RKO (cell line): ENCODE results near the gene SP100.
A peak's percentile ranks its signal among the peaks of the same experiment; 100 is the strongest.
"Not testable (repeated sequence)": the region's sequence is repeated elsewhere in the genome, so short reads cannot be mapped to it uniquely, and the experiment has no call there.

Experiments used
- DNase-seq: peaks from one replicate; pipeline ENCODE4 v3.0.0-alpha.2; 2016; ENCODE audit warnings: low spot score

The SP100 gene

DNA sequence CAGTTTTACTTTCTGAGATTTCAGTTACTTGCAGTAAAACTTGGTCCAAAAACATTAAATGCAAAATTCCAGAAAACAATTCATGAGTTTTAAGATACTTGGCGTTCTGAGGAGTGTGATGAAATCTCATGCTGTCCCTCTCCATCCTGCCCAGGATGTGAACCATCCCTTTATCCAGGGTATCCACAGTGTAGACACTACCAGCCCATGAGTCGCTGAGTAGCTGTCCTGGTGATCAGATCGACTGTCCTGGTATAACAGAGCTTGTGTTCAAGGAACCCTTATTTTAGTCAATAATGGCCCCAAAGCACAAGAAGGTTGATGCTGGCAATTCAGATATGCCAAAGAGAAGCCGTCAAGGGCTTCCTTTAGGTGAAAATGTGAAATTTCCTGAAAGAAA, 3.2 kb downstream of the SP100 start:
- no peak for DNase-seq

DNA sequence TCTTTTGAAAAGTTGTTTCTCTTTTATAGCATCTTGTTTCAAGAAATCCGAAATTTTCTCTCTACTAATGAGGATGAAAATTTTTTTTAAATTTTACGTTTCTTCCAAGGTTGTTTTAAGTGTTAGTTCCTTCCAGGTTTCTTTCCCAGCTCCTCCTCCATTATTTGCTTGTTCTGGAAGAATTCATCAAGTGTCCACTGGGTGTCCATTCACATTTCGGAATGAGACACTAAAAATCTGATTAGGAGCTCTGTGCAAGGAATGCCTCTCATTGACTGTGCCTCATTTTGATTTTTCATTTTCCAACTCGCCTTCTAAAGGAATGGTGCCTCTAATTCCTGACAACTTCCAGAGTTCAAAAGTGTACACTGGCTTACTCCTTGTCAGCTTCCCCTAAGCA, 6.1 kb downstream of the SP100 start:
- DNase-seq = peak; percentile 32

DNA sequence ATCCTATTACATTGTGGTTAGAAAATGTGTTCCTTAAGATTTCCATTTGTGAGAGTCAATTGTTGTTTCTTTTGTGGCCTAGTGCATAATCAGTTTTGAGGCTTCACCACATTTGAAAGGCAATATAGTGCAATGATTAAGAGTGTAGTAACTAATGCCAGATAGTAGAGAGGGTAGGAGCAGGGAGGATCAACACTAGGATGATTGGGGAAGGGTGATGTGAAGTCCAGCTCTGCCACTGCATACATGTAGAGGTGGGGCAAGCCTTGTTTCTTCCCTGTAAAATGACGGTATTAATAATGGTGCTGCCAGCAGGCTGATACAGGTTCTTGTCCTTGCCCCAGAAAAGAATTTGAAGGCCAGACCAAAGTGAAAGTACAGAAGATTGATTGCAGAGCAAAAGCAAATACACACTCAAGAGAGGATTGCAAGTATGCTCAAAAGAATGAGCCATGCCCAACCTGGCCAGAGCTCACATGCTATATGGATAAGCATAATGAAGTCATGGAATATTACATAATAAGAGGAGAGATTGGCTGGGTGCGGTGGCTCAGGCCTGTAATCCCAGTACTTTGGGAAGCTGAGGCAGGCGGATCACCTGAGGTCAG, 8.0 kb downstream of the SP100 start:
- no peak for DNase-seq

DNA sequence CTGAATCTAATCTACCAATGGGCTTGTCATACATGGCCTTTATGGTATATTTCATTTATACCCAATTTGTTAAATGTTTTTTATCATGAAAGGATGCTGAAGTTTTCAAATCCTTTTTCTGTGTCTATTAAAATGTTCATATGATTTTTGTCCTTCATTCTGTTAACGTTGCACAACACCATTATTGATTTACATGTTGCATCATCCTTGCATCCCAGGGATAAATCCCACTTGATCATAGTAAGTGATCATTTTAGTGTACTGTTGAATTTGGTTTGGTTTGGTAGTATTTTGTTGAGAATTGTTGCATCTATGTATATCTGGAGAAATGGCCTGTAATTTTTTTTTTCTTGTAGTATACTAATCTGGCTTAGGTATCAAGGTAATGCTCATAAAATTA, 9.4 kb downstream of the SP100 start:
- DNase-seq = no peak

DNA sequence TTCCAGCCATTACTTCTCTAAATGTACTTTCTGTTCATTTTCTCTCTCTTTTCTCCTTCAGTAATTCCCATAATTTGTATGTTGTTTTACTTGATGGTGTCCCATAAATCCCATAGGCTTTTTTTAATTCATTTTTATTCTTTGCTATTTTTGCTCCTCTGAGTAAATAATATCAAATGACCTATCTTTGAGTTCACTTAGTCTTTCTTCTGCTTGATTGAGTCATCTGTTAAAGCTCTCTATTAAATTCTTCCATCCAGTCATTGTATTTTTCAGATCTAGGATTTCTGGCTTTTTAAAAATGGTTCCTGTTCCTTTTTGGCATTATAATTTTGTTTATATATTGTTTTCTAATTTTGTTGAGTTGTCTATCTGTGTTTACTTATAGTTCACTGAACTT, 13.5 kb downstream of the SP100 start:
- no peak for DNase-seq

DNA sequence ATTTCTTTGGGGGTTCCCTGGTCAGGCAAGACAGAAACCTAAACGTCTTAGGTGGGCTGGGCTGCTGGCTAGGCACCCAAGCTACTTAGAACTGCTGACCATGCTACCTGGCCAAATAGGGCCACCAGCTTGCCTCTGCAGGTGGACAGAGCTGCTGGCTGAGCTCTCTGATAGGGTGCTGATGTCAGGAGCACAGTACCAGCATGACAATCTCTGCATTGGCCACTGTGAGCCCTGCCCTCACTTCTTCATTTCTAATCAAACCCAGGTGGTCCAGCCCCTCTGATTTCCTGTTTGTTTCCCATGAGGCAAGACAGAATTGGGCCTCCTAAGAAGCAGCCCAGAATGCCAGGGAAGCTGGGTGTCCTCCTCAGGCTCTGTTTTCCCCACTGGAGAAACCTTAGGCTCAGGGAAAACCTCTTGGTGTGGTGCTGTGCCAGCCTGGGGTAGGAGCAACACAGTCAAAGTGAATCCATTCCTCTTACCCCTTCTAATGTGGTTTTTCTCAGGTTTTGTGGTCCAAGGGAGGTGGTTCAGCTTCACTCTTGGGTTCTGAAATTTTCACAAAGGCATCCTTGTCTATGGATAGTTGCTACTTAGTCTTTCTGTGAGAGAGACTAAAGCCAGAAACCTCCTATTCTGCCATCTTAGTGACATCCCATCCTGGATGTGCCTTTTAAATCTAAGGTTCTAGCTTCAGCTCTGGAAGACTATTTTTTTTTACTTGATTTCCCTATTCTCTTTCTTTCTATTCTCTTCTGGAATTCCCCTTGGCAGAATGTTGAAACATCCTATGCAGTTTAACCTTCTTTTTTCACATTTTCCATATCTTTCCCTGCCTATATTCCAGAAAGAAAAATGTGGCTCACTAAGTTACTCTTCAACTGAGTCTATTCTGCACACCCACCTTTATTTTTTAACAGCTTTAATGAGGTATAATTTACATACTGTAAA, 15.2 kb downstream of the SP100 start:
- DNase-seq = no peak

DNA sequence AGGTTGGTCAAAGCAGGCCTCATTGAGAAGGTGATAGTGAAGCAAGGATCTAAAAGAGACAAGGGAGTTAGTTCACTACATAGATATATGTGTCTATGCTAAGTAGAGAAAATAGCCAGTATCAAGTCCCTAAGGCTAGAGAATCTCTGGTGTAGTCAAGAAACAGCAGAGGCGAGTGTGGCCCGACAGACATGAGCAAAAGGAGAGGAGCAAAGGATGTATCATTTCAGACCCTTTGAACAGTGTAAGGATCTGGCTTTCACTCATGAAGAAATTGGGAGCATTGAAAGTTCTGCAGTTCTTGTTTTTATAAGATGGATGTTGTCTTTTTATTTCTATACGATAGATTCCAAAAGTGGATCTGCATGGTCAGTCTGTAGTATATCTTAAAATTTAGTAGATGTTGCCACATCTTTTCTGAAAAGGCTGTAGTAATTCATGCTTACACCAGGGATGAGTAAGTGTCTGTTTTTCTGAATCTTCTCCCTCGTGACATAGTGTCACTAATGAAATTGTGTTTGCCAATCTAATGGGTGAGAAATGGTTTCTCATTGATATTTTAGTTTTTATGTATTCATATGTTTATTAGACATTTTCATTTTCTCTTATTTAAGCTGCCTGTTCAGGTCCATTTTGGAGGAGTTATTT, 18.8 kb downstream of the SP100 start:
- no peak for DNase-seq

DNA sequence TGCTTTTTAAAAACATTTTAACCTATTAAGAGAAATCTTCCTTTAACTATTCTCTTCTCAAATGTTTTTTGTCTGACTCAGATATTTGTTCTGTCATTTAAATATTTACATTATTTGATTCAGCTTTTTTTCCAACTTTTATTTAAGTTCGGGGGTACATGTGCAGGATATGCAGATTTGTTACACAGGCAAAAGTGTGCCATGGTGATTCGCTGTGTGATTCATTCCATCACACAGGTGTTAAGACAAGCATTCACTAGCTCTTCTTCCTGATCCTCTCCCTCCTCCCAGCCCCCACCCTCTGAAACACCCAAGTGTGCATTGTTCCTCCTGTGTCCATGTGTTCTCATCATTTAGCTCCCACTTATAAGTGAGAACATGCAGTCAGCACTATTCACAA, 19.4 kb downstream of the SP100 start:
- no peak for DNase-seq

DNA sequence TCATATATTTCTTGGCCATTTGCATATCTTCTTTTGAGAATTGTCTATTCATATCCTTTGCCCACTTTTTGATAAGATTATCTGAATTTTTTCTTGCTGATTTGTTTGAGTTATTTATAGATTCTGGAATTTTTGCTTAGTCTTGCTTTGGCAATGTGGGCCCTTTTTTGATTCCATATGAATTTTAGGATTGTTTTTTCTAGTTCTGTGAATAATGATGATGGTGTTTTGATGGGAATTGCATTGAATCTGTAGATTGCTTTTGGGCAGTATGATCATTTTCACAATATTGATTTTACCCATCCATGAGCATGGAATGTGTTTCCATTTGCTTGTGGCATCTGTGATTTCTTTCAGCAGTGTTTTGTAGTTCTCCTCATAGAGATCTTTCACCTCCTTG, 23.1 kb downstream of the SP100 start:
- DNase-seq = not testable (repeated sequence)

DNA sequence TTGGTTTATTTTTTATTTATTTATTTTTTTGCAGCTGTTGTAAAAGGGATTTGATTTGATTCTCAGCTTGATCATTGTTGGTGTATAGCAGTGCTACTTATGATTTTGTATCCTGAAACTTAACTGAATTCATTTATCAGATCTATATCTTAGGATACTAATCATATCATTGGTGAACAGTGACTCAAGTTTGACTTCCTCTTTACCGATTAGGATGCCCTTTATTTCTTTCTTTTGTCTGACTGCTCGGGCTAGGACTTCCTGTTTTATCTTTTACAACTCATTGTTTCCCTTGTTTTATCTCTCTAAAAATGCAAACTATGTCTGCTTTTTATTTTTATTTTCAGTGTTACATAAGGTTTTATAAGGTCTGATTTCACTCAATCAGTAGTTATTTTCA, 23.6 kb downstream of the SP100 start:
- DNase-seq = no peak

DNA sequence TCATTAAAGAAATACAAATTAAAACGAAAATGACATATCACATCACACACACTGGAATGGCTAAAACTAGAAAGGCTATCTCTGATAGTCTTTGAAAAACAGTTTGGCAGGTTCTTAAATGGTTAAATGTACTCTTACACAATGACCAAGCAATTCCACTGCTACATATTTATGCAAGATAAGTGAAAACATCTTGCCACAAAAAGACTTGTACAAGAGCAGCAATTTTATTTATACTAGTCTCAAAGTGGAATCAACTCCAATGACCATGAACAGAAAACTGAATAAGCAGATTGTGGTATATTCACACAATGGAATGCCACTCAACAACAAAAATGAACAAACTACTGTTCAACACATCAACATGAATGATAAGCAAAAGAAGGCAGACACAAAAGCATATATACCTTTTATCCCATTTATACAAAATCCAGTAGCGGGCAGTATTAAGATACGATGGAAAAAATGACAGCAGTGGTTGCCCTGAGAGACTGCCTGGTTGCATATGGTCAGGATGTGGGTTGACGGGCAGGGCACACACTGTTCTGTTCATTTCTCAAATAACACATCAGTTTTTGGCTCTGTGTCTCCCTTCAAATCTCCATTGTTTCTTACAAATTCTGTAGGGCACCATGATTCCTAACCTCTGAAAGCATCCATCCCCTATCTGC, 25.4 kb downstream of the SP100 start:
- DNase-seq = no peak

DNA sequence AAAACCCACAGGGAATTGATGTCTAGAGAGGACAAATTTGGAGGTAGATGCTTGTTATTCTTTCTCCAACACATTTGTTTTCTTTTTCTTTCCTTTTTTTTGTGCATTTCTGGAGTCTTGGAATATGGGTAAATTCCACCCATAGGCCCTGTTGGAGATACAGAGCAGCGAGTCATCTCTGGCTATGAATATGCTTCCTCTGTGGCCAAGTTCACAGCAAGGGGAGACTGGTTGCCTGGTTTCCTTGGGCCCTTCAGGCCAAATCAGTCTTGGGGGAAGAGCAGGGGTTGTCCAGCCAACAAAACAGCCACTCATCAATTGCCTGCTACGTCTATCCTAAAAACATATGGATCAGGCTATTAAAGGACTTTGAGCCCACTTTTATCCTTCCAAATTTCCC, 27.5 kb downstream of the SP100 start:
- no peak for DNase-seq

DNA sequence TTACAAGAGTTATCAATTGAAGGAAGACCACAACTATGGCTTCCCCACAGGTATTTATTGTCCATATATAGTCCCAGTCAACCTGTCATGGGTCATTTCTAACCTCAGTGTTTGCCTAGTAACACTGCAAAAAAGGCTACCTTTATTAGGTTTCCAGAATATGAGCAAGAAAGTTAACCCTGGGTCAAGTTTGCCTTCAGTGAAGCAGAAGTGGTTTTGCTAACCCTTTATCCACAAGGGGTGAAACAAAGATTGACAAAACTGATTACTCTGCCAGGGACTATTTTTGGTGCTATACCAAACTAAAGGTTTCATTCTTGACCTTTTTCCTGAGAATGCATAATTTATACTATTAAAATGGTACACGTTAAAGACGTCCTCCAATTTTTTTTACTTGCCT, 28.8 kb downstream of the SP100 start:
- DNase-seq = no peak

DNA sequence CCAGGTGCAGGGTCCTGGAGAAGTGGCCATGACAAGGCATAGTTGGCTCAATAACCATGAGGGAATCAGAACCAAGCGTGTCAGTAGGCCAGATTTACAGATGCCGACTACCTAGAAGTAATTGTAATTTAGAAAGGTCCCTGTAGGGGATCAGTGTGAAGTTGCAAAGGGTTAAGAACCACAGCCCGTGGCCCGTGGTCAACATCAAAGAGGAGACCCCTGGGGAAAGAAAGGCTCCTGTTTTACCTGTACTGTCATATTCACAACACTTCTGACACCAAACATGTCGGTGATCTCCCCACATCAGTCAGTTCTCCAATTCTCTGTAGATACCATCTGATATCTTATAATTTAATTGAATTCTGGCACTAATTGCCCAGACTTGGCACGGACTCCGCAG, 31.0 kb downstream of the SP100 start:
- DNase-seq = no peak

DNA sequence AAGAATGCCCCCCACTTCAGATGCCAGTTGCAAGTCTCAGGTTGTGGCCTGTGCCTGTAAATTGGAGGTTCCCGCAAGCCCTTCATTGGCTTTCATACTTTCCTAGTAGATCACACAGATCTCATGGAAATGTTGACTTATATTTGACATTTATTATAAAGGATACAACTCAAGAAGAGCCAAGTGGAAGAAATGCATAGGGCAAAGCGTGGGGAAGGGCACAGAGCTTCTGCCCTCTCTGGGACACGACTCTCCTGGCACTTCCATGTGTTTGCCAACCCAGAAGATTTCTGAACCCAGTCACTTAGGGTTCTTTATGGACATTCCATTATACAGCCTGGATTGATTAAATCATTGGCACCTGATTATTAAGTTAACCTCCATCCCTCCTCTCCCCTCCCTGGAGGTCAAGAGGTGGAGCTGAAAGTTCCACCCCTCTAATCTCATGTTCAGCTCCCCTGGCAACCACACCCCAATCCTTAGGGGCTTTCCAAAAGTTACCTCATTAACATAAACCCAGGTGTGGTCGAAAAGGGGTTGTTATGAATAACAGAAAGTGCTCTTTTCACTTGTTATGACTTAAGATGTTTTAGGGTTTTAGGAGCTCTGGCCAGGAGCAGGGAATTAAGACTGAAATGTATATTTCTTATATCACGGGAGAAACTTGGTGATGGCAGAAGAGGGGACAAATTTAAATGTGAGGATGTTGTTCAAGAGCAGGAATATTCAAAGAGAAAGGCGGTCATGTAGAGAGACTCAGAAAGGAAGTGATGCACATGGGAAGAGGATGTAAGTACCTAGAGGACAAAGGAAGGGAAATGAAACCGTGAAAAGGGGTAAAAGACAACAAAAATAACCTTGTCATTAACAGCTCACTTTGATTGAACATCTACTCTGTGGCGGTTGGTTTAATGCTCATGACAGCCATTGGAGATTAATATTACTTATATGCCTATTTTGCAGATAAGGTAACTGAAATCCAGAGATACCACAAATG, 31.8 kb downstream of the SP100 start:
- no peak for DNase-seq

DNA sequence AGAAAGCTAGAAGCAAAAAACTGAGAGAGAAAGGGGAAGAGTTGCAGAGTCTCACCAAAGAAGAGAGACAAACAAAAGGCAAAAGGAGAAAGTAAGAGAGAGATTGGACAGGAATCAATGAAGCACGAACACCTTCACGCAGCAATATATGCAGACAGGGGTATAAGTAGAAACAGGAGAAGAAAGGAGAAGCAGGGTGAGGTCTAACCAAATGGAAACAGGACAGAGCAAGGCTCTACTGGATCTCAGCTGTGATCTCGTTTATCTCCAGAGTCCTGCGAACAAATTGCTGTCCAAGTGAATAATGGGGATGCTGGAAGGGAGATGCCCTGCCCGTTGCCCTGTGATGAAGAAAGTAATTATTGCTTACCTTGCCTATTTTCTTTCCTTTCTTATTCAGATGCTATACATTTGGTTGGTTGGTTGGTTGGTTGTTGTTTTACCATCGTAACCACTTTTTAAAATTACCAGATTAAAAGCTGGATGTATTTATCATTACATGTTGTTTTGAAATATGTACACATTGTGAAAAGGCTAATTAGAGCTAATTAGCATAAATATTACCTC, 34.0 kb downstream of the SP100 start:
- no peak for DNase-seq

DNA sequence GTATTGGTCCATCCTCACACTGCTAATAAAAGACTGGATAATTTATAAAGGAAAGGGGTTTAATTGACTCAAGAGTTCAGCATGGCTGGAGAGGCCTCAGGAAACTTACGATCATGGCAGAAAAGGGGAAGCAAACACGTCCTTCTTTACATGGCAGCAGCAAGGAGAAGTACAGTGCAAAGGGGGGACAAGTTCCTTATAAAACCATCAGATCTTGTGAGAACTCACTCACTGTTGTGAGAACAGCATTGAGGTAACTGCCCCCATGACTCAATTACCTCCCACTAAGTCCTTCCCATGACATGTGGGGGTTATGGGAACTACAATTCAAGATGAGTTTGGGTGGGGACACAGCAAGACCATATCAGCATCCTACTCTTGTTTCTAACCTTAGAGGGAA, 37.0 kb downstream of the SP100 start:
- DNase-seq = no peak

DNA sequence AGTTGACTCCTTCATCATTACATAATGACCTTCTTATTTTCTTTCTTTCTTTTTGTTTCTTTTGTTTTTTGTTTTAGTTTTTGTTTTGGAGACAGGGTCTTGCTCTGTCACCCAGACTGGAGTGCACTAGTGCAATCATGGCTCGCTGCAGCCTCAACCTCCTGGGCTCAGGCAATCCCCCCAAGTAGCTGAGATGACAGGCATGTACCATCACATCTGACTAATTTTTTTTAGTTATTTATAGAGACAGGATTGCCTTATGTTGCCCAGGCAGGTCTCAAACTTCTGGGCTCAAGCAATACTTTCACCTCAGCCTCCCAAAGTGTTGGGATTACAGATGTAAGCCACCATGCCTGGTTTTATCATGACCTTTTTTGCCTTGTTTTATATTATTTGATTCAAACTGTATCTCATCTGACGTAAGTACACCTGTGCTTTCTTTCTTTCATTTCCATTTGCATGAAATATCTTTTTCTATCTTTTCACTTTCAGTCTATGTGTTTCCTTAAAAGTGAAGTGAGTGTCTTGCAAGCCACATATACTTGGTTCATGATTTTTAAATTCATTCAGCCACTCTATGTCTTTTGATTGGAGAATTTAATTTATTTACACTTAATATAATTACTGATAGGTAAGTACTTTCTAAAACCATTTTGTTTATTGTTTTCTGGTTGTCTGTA, 39.1 kb downstream of the SP100 start:
- no peak for DNase-seq

DNA sequence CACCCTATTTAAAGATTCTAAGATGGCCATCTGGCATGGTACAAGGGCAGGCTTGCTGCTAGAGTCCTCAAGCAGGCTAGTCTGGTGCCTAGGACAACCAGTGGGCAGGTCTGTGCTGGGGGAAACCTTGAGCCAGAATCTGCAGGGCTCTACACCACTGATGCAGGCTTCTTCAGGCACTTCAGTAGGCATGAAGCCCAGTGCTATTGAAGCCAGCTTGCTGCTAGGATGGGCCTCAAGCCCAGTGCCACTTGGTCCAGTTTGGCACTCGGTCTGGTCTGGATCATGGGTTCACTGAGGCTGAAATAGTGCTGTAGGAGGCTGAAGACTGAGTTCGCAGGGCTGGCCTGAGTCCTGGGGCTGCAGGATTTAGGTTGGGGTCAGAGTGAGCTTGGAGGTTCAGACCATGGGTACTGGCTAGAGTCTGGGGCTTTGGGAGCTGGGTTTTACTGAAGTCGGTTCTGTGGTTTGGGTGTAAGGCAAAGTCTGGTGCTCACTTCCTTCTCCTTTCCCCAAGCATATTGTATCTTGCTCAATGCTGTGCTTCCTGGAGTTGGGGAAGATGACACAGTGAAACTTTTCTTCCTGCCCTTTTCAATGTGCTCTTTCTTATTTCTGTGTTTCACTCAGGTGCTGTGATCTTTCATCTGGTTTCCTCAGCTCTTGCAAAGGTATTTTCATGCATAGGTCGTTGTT, 41.2 kb downstream of the SP100 start:
- DNase-seq = no peak

DNA sequence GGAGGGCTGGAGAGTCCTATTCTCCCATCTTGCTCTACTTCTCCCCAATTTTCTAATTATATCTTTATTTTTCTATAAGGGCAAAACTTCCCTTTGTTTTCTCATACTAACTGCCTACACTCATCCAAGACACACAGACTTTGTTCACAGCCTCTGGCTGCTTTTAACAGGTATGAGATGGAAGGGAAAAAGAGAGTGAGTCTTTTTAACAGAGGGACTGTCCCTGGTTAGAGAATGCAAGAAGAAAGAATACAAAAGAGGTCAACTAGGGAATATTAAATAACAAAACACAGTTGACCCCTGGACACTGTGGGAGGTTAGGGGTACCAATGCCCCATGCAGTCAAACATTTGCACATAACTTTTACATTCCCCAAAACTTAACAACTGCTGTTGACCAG, 41.8 kb downstream of the SP100 start:
- no peak for DNase-seq
